GM18502 (cell line): ENCODE measurements around the gene TOM1L1.

Experiments
- ATAC-seq: cut with Tn5 transposase; IDR thresholded peaks from one replicate; pipeline ENCODE4 v1.9.1; 2021; ENCODE audit warnings: mild to moderate bottlenecking; ENCODE audit not compliant: unreplicated experiment, poor library complexity

Gene TOM1L1

DNA sequence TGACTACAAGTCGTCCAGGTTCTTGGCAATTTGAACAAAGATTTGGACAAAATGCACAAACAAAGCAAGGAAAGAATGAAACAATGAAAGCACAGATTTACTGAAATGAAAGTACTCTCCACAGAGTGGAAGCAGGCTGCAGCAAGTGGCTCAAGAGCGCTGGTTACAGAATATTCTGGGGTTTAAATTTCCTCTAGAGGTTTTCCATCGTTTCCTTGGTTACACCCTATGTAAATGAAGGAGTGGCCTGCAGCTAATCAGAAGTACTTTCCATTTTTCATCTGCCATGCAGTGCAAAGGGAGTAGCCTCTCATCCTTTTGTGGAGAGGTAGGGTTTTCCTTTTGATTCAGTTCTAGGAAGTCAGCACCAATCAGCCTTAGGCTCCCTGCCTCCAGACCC, 79.7 kb downstream of the TOM1L1 start:
- ATAC-seq = no peak

DNA sequence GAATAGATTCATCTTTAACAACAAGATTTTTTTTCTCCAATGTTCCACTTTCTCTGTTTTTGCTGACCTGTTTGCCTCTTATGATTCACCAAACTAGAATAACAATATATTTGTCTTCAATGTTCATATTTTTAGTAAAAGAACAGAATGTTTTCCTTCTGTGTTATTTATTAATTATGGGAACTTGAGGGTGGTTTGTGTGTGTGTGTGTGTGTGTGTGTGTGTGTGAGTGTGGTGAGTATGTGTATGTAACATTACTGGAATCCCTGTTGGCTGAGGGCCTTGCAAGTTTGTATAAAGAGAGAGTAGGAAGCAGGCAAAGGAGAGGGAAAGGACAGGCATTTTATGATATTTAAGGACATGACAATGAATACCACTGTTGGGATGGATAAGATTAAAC, 81.7 kb downstream of the TOM1L1 start:
- ATAC-seq = no peak

DNA sequence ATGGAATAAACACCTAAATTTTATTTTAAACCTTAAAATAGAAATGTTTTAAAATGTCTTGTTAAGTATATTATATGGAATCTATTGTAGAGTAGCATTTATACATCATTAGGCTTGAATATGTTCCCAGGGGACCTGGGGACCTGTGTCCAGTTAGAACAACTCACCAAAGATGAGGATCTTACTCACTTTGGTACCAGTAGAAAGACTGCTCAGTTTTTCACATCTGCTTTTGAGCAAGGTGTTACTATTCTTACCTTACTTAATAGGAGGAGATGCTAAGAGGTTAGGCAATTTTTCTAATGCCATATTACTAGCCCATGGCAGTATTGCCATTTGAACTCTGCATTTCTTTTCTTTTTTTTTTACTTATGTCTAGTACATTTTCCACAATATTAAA, 82.6 kb downstream of the TOM1L1 start:
- peak; percentile 67 for ATAC-seq

DNA sequence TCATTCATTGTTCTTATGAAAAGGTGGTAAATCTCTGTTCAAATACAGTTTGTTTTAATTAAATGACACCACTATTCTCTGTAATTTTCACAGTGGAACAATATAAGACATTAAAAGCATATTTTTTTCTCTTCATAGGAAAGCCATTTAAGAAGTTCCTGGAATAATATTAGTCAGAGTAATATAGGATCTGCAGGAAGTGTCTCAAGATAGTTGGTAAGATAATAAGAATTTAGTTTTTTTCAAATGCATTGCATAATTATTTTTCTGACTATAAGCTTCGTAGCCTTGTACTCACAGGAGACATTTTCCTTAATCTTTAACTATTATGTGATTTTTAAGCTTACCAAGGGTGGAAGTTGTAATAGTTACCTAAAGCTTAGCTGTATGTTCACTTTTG, 84.8 kb downstream of the TOM1L1 start:
- no peak for ATAC-seq

DNA sequence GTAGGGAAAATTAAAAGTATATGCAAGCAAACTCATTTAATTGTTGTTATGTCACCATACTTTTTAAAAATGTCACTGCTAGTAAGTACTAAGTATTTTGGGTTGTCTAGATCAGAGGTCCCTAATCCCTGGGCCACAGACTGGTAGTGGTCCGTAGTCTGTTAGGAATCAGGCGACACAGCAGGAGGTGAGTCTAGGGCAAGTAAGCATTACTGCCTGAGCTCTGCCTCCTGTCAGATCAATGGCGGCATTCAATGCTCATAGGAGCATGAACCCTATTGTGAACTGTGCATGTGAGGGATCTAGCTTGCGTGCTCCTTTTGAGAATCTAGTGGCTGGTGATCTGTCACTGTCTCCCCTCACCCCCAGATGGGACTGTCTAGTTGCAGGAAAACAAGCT, 89.5 kb downstream of the TOM1L1 start:
- no peak for ATAC-seq

DNA sequence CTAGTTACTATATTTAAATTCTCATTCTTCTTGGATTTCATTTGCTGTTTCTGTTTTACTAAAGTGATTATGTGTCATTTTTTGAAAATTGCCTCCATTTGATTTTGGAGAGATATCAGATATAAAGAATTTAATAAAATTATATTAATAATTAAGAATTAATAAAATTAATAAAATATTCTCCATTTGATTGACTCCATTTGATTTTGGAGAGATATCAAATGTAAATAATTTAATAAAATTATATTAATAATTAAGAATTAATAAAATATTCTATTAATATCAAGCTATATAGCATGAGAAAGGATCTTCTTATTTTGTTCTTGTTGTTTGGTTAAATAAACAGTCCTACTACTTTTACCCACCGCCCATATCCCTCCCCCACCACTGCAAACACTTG, 90.9 kb downstream of the TOM1L1 start:
- ATAC-seq = no peak

DNA sequence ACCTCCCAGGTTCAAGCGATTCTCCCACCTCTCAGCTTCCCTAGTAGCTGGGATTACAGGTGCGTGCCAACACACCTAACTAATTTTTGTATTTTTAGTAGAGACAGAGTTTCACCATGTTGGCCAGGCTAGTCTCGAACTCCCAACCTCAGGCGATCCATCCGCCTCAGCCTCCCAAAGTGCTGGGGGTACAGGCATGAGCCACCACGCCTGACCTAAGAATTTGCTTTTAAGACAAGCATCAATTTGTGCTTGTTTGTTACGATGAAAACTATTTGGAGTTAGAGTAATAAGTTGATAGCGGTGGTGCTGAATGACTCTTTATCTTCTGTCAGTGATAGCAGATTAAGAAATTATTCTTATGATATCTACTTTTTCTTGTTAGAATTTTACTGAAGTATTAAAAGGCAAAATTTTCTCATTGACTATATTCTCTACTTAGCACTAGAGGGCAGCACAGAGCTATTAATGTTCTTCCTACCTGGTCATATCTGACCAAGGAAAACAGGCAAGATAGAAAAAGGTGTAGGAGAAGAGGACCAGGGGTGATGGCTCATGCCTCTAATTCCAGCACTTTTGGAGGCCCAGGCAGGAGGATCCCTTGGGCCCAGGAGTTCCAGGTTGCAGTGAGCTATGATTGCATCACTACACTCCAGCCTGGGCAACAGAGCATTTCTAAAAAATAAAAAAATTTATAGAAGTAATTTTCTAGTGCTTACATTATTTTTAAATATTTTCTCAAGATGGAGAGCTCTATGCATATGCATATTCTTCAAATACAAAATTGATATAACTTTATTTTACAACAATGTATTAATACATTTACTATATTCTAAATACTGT, 92.4 kb downstream of the TOM1L1 start:
- ATAC-seq = peak; percentile 71

- ATAC-seq = no peak
Observed at GRCh38 chr17:54996441-54996840, 95.8 kb downstream of the TOM1L1 start.

- ATAC-seq = no peak
Observed at GRCh38 chr17:55002458-55002857, 101.8 kb downstream of the TOM1L1 start.

DNA sequence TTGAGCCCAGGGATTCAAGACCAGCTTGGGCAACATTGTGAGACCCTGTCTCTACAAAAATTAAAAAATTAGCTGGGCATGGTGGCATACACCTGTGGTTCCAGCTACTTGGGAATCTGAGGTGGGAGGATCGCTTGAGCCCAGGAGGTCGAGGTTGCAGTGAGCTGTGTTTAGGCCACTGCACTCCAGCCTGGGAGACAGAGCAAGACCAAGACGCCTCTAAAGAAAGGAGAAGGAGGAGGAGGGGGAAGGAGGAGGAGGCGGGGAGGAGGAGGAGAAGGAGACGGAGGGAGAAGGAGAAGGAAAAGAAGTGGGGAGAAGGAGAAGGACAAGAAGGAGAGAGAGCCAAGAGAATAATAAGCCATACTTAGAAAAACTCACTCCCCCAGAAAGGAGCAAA, 103.8 kb downstream of the TOM1L1 start:
- ATAC-seq = no peak

DNA sequence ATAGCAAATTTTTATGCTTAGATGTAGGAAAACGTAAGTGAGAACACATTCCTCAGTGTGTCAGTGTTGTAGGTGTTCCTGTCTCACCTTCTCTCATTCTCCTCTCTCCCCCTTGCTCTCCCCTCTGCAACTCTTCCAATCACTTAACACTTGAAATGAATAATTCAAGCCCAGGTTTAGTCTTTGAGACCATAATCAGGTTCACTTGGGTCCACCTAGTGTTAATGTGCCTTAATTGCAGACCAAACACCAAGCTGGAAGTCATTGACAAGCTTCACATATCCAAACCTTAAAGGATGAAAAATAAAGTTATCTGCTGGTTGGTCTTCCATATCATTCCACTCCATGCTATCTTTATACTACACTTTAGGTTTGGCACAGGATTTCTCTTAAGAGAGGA, 104.9 kb downstream of the TOM1L1 start:
- ATAC-seq = peak; percentile 72
